LoVo (cell line): ENCODE results near the gene LTBR.
"Not testable (repeated sequence)": the region's sequence is repeated elsewhere in the genome, so short reads cannot be mapped to it uniquely, and the experiment has no call there.

Source experiments
- DNase-seq: peaks from one replicate; pipeline ENCODE4 v3.0.0-alpha.2; 2016; ENCODE audit warnings: low spot score

Gene LTBR

DNA sequence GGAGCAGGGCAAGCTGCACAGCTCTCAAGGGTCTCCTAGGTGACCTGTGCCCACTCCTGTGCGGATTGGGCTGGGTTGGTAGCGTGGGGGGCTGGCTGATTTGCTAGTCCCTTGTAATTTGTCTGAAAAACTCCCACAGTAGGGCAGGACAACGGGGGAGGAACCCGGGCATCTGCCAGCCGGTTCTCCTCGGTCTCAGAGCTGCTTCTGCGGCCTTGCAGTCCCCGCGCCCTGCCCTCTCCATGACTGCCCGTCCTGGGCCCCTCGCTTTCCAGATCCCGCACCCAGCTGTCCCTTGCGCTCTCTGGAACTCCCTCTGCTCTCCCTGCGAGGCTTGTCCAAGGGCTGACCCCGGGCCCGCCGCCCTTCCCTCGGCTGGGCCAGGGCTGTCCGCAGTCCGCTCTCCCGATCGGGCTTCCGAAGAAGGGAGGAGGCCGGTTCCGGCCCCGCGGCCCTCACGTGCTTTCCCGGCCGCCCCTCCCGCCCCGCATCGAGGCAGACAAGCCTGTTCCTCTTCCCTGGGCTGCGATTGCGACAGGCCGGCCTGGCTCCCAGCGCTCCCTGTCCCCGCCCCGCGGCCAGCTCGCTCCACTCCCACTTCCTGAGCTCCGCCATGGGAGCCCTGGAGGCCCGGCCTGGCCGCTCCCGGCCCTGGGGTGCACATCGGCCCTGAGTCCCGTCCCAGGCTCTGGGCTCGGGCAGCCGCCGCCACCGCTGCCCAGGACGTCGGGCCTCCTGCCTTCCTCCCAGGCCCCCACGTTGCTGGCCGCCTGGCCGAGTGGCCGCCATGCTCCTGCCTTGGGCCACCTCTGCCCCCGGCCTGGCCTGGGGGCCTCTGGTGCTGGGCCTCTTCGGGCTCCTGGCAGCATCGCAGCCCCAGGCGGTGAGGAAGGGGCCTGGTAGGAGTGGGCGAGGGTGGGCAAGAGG is at the start of gene LTBR:
TSS of gene LTBR (plus strand) at position 591 of the 927 bp plus-strand sequence. CDS start at position 788, 197 bp downstream.
- peak; percentile 96 for DNase-seq

DNA sequence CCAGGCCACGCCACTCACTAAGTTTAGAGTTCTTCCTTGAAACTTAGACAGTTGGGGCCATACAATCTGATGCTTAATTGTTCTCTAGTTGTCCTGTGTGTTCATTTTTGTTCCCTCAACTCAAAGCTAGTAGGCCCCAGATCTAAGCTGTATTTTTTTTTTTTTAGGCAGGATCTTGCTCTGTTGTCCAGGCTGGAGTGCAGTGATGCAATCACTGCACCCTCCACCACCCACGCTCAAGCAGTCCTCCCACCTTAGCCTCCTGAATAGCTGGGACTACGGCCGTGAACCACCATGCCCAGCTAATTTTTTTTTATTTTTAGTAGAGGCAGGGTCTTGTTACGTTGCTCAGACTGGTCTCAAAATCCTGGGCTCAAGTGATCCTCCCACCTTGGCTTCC is 49.6 kb upstream of the LTBR start:
- DNase-seq: no peak

DNA sequence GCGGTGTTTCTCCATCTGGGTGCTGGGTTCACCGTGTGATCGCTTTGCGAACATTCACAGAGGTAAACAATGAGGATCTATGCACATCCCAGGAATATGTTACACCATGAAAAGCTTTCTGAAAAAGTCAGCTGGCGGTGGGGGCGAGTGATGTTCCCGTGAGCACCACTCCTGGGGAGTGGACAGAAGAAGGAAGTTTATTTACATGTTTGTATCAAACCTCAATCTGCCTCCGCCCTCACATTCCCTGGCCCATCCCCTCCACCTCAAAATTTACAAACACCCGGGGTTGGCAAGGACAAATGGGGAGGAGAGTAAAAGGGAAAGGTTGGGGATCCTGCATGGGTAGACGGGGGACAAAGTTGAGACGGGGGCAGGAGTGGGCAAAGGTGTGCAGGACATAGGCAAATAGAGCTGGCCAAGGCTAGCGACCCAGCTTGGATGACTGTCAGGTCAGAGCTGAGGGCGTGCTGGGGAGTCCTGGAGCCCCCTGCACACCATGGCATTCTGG is 49.0 kb upstream of the LTBR start:
- no peak for DNase-seq

DNA sequence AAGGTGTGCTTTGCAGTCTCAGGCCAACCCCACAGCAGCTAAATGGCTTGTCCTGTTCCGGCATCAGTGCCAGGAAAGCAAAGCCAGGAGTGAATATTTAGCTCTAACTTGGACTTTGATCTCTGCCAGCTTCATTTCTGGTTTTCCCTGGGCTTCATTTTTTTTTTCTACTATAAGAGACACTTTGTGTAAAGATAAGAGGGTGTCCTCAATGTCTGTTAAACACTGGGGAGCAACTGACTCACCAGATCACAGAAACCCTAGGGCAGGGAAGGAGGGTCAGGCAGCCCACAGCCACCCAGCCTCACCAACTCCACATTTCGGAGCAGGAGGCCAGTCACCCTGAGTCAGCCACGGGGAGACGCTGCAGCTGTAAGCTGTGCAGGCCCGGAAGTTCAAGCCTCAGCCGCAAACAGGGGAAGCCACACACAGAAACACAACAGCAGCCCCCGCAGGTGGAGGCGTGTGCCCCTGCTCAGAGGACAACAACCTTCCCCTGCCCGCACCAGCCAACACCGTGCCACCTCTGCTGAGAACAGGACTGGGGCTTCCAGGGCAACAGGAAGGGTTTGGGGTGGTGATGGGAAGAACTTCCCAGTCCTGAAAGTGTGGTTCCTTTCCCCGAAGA is 48.4 kb upstream of the LTBR start:
- DNase-seq: peak; percentile 84

DNA sequence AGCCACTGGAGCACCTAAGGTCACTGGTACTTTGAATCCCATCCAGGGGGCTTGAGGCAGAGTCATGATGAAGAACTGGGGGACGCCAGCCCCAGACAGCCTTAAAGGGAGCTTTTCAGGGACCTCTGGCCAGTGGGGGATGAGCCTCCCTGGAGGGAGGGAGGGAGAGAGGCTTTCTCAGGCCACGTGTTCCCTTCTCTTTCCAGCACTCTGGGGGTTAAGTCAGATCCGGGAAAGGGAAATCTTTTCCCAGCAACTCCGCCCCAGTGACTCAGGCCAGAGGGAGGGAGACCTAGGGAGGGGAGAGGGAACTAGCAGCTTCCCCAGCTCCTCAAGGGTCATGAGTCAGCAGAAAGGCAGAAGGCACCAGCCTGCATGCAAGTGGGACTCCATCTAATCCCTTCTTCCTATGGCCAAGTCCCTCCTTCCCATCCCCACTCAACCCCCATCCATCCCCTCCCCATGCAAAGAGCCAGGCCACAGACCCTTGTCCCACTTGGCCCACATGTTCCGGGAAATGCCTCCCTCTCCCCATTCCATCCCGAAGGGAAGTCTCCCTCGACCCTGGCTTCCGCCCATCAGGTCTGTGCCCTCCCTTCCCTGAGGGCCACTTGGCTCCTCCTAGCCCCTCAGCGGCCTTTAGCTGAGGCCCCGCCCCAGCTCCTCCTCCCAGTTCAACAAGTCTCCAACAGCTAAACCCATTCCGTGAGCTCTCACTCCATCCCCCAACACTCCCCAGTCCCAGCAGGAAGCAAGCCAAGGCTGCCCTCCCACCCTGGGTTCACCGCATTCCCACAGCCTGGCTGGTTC is 47.7 kb upstream of the LTBR start:
- DNase-seq: peak; percentile 99

DNA sequence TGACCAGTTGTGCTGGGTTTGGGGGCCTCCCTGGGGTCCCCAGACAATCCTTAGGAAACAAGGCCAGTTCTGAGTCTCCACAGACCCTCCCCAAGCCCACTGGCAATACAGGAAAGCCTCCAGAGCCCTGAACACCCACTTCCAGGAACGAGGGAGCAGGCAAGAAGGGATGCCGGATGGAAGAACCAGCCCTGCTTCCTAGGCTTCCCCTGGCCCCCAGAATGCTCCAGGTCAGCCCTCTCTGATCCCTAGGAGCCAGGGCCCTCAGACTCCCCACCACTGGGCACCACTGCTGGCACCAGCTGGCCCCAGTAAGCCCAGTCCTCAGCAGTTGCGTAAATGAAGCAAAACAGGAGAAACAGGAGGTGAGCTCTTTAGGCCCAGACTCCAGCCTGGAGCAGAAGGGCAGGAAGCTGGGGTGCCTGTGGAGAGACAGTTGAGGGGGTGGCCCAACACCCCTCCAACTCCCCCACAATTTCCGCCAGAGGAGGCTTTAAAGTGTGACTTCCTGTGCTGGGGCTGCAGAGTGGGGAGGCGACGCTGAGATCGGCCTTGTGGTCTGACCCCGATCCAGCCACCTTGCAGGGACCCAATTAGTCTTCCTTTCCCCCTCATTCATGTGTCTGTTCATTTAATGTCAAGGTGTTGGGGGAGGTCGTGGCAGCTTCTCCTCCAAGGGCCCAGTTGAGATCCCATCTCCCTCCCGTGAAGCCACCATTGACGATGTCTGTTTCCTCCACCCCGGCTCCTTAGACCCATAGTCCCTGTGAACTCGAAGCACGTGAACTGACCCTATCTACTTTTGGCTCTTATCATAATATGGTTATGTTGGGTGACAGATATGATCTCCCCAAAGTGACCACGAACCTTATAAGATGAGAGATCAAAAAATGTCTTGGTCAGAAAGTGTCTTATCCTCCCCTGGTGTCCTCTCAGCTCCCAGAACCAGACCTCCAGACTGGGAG is 46.8 kb upstream of the LTBR start:
- DNase-seq: no peak

DNA sequence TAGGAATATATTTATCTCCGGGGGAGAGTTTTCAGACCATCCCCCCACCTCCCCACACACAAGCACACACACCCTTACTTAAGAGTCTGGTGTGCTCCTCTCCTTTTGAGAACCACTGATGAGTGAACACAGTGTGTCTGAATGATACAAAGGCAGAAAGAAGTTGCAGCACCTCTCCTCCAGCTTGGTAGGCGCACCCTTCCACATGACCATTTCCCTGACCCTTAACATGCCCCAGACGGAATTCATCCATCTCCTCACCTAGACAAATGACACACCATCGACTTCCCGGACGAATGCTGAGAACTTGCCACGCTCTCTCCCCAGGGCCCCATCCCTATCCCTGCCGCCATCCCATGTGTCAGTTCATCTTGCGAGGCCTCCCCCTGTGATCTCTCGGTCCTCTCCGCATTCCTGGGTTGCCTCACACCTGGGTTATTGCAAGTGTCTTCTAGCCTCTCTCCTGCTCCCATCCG is 46.0 kb upstream of the LTBR start:
- no peak for DNase-seq

DNA sequence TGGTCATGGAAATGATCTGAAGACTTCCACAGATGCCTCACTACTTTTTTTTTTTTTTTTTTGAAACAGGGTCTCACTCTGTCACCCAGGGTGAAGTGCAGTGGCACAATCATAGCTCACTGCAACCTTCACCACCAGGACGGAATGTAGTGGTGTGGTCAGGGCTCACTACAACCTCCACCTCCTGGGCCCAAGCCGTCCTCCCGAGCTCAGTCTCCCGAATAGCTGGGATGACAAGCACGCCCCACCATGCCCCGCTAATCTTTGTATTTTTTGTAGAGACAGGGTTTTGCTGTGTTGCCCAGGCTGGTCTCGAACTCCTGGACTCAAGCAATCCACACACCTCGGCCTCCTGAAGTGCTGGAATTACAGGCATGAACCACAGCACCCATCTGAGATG is 45.4 kb upstream of the LTBR start:
- DNase-seq: not testable (repeated sequence)

DNA sequence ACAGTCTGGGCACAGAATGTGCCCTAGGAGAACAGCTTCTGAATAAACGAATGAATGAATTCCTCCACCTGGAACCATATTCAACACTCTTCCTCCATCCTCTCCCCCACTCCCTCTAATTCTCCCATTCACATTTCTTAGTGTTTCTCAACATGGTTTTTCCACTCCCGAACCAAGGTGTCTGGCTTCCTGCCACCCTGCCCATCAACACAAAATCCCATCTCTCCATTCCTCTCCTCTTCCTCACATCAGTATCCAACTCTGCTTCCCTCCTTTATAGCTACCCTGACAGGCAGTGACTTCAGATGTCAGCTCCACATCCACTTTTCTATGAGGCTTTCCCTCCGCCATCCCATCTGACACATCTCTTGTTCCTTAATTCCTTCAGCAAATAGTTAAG is 45.0 kb upstream of the LTBR start:
- DNase-seq: no peak

DNA sequence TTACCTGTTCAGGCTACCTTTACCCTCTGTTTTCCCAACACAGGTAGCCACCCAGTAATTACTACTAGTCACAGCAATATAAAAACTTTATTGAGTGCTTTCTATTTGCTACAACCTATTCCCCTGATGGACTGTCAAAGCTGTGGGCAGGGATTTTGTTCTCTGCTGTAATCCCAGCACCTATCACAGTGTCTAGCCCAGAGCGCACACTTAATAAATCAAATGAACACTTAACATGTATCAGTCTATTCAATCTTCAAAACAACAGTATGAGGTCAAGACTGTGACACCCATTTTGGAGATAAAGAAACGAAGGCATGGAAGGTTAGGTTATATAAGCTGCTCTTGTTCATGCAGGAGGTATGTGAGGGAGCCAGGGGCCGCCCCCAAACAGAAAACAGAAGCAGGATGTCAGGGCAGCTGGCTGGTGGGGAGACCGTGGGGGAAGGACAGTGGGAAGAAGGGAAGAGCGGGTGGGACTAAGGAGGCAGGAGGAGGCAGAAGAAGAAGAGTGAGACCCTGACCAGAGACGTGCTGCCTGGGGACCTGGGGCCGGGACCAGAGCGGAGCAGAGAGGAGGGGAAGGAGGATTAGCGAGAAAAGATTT is 43.8 kb upstream of the LTBR start:
- DNase-seq: no peak

DNA sequence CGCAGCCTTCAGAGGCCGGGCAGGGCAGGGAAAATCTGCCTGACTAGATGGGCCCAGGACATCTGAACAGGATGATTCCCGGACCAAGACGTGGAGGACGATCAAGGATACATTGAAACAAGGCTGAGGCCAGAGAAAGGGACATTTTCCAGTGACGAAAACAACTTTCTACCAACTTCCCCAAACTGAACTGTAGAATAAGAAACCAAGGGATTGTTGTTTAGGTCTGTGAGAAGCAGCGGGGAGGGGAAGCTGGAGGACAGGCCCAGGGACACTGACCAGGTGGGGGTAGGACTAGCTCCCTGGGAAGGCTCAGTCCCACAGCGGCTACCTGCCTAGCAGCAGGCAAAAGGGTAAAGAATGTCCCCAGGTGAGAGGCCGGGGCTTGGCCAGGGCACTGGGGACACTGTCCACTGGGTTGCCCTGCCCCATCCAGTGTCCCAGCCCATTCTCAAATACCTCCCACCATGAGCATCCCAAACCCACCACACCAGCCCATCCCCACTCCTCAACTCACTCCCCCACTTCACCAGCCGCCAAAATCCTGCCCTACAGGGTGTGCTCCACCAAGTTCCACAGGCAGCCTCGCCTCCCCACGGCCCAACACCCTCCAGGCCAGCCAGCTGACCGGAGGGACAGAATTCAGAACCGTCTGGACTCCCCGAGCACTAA is 43.1 kb upstream of the LTBR start:
- DNase-seq: no peak

DNA sequence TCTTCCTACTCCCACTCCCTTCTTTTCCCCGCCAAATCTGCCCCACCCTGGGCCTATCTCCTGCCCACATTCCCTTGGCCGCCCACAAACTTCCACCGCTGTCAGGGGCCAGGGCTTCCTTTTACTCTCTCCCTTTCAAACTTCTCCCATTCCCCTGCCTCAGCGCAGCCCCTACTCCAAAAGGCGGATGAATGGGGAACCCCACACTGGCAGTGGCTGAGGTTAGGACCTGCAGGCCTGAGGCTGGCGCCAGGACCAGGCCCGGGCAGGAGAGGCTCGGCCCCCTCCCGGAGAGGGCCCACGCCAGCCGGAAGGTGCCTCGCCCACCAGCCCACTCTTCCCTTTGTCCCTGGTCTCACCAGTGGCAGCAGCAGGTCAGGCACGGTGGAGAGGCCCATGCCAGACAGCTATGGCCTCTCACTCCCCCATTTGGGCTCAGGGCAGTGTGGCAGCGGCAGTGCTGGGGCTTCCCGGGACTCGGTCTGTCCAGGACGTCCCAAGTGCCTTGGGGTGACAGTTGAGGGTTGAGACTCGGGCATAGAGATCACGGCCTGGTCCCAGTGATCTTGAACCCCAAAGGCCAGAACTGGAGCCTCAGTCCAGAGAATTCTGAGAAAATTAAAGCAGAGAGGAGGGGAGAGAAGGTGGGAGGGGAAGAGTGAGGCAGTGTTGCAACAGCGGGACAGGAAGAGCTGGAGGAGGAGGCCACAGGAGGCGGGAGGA is 42.4 kb upstream of the LTBR start, which contains the start of gene TNFRSF1A:
TSS of gene TNFRSF1A (minus strand) at position 660 of the 723 bp plus-strand sequence. CDS start at position 398, 262 bp downstream.
- DNase-seq: peak; percentile 84

DNA sequence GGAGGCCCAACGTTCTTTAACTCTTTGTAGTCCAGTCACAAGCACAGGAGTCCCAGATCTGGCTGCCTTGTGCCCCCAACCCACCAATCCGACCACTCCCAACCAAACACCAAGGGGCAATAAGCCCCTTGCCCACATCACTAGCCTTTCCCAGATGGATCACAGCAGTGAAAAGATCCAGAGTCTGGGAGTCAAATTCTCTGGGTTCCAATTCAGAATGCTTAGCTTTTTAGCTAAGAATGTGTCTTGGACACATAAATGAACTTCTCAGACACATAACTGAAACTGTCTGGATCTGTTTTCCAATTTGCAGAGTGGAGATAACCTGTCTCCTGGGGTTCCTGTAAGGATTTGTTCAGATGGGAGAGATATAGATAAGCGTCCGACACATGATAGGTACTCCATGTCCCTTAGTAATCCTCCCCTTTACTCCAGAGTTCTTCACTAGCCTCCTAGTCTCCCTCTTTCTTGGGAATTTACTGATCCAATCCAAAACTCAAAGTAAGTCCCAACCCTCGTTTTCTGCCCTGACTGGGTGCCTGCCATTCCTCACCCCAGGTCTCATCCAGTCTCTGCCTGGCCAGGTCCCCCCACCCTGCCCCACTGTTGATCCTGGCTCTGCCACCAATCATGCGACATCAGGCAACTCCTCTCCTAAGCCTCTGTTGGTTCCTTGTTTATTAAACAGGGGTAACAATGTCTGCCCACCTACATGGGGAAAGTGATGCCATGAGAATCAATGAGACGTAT is 41.6 kb upstream of the LTBR start:
- DNase-seq: no peak

DNA sequence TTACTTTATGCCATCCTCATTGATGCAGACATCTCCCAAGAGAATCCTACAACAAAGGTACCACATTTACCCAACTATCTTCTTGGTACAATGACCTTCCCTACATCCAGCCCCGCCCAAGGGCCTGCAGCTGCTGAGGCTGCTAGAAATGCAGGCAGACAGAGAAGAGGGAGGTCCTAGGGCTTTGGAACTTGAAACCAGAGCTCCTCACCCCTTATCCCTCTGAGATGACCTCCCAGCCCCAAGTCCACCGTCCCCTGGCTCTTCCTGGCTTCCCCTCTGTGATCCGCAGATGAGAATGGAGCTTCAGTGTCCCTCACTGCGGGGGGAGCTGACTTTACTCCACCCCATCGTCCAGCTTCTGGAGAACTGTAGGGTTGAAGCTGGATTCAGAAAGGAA is 40.4 kb upstream of the LTBR start:
- no peak for DNase-seq

DNA sequence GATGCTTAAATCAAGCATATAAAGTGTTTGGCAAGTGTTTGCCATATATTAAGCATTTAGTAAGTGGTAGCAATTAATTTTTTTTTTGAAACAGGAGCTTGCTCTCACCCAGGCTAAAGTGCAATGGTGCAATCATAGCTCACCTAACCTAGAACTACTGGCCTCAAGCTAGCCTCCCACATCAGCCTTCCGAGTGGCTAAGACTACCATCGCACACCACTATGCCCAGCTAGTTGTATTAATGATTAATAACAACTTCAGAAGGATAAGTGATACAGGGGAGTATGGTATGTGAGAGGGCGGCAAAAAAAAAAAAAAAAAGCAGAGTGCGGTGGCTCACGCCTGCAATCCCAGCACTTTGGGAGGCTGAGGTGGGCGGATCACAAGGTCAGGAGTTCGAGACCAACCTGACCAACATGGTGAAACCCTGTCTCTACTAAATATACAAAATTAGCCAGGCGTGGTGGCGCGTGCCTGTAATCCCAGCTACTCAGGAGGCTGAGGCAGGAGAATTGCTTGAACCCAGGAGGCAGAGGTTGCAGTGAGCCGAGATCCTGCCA is 39.8 kb upstream of the LTBR start:
- not testable (repeated sequence) for DNase-seq

DNA sequence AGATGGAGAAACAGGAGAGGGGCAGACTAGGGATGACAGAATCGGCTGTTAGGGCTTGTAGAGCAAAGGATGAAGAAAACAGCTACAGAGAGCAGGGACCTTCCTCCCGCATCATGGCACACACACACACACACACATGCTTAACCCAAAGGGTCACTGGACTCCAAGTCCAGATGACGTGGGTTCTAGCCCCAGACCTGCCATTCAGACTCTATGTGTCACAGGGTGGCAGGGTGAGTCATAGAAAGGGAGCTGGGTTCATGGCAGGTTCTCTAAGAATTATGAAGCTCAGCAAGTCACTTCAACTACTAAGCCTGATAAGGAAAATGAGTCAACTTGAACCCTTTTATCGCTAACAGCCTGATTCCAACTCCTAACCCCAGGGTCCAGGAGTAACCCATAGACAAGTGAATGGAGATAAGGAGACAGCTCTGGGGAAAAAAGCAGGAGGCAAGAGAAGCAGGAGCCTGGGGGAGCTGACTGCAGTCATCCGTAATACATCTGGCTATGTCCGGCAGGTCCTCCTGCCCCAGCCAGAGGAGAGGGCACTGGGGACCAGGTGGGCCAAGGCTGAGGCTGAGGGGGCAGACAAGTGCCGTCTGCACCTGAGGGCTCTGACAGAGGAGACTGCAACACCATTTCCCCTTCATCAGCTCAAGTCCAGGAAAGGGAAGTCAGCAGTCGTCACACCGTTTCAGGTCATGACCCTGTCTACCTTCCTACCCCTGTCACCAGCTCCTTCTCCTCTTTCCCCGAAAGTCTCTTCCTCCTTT is 38.5 kb upstream of the LTBR start:
- peak; percentile 69 for DNase-seq

DNA sequence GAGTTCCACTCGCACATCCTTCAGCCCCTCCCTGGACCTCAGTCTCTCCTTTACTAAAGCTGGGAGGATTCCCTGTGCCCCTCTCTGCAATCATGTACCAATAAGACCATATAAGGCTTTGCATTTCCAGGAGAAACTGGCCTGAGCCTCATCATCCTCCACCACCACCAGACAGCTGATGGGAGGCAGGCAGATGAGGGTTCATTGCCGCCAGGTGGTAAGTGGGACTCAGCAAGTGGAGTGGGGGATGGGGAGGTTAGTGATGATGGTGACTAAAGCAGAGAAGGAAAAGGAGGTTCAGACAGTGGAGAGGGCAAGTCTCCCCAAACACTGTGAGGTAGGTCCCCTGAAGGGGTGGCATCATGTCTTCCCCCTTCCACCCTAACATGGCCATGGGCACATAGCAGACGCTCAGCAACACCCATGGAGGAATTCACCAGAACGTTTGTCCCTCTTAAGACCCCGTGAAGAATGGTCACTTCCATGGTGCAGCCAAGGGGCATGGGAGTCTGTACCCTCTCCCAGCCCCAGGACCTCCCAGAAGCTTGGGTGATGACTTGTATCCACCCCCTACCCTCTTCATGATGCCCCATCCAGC is 37.6 kb upstream of the LTBR start:
- no peak for DNase-seq
